Transverse colon (tissue), 4 donors: ENCODE data around the gene CCR1. TPM values are rescaled to one million over a fixed set of nuclear protein-coding genes. Genes with fewer than 3 reads are reported as not detected.

ENCODE experiments used
- DNase-seq: peaks from one replicate; pipeline ENCODE4 v3.0.0-alpha.2; 2019
- H3K27ac ChIP-seq, 4 donors: fragments of 200-600 bp; sonication (generic); 2 replicates each; pipeline ENCODE4 v1.5.1; 2016 to 2018; ENCODE audit warnings: inconsistent platforms in 4 of 4
- H3K27me3 ChIP-seq: fragments of 200-600 bp; sonication (generic); 2 replicates; pipeline ENCODE4 v1.5.1; 2017; ENCODE audit warnings: inconsistent platforms
- H3K36me3 ChIP-seq, 4 donors: fragments of 200-600 bp; sonication (generic); 2 replicates each; pipeline ENCODE4 v1.5.1; 2017 to 2019; ENCODE audit warnings: inconsistent platforms in 4 of 4
- H3K4me1 ChIP-seq, 4 donors: fragments of 200-600 bp; sonication (generic); 2 replicates each; pipeline ENCODE4 v1.5.1; 2017 to 2020; ENCODE audit warnings: inconsistent platforms in 4 of 4
- H3K4me3 ChIP-seq, 4 donors: fragments of 200-600 bp; sonication (generic); 1 replicate in 1 of 4; 2 replicates in 3 of 4; pipeline versions ENCODE4 v1.5.1 to v1.6.1; 2017 to 2019; ENCODE audit warnings: inconsistent platforms in 4 of 4
- H3K9me3 ChIP-seq, 2 donors: fragments of 200-600 bp; sonication (generic); 2 replicates each; pipeline ENCODE4 v1.5.1; 2017 to 2019; ENCODE audit warnings: inconsistent platforms in 2 of 2
- EP300 ChIP-seq: sonication (generic); formaldehyde crosslinking; IDR thresholded peaks from one replicate; pipeline ENCODE4 v1.6.1; 2017; ENCODE audit warnings: antibody characterized with exemption, low read depth
- POLR2A ChIP-seq: fragments of 450-650 bp; IDR thresholded peaks from one replicate; pipeline ENCODE4 v1.6.1; 2016; ENCODE audit warnings: antibody characterized with exemption, mild to moderate bottlenecking, moderate library complexity
- POLR2AphosphoS5 ChIP-seq, 3 donors: sonication (generic); formaldehyde crosslinking; IDR thresholded peaks; one replicate each; pipeline ENCODE4 v1.6.1; 2016; ENCODE audit warnings: antibody characterized with exemption in 3 of 3
- WGBS, 2 donors: methylation state at CpG; one replicate each; pipeline ENCODE4 v1.1.5; 2018; ENCODE audit warnings: low coverage in 1 of 2; 5-methylcytosine and 5-hydroxymethylcytosine counted together
- in situ Hi-C, 4 donors: fragments of 200-750 bp; cut with MboI; loops; one replicate each; pipeline versions ENCODE4 v1.15.0 to v1.15.1; 2017; ENCODE audit warnings: low sequenced_read_pairs in 3 of 4, low pct_ligation_motif_present in 1 of 4, low pct_unique_long_range_greater_than_20kb in 1 of 4
- intact Hi-C: fragments of 100-400 bp; cut with DNase I; formaldehyde crosslinking; loops from one replicate; pipeline ENCODE4 v1.15.1; 2023; ENCODE audit warnings: low total_unique reads
- total RNA-seq, 4 donors: library from RNA; depleted of rRNA; stranded (reverse); fragments of >200 nt; gene quantifications; one replicate each; pipeline ENCODE4 v1.1.0, GENCODE V29; 2016
- TF ChIP-seq, protein P1 (sequence below), 5 experiments: fragments of 200-600 bp in 3 of 5; fragments of 450-650 bp in 2 of 5; sonication (generic) in 3 of 5; IDR thresholded peaks; 1 replicate in 2 of 5; 2 replicates in 3 of 5; pipeline ENCODE4 v1.5.1; 2016 to 2017; ENCODE audit warnings: antibody characterized with exemption in 5 of 5, inconsistent platforms in 3 of 5, mild to moderate bottlenecking in 2 of 5, moderate library complexity in 1 of 5

CCR1 gene
- 1 to 10 TPM in 3 of 4 donors, not detected in 1; 1.9 to 4.4 (median 3.3) TPM for total RNA-seq

GRCh38 chr3:46208167-46208704 is at the start of gene CCR1:
CCR1 (minus strand) TSS chr3:46208313; CDS start chr3:46204313, 4,000 bp downstream.
- TF ChIP-seq POLR2A (no peak), EP300 (no peak), POLR2AphosphoS5 (IDR thresholded peaks at IDR 0.05) (no peak)
- TF ChIP-seq, protein P1, sequence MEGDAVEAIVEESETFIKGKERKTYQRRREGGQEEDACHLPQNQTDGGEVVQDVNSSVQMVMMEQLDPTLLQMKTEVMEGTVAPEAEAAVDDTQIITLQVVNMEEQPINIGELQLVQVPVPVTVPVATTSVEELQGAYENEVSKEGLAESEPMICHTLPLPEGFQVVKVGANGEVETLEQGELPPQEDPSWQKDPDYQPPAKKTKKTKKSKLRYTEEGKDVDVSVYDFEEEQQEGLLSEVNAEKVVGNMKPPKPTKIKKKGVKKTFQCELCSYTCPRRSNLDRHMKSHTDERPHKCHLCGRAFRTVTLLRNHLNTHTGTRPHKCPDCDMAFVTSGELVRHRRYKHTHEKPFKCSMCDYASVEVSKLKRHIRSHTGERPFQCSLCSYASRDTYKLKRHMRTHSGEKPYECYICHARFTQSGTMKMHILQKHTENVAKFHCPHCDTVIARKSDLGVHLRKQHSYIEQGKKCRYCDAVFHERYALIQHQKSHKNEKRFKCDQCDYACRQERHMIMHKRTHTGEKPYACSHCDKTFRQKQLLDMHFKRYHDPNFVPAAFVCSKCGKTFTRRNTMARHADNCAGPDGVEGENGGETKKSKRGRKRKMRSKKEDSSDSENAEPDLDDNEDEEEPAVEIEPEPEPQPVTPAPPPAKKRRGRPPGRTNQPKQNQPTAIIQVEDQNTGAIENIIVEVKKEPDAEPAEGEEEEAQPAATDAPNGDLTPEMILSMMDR (IDR thresholded peaks at IDR 0.05), result peak; percentile 12 to 43 (median 30)
- Histone ChIP-seq H3K27me3 (no peaks in the 10 kb centered on the region), H3K9me3 (no peaks in the 10 kb centered on the region), H3K4me3 (peak within 1 kb of the TSS in 1 of 4 donors; percentile 33), H3K4me1 (no peaks in the 10 kb centered on the region), H3K27ac (peak within 1 kb of the TSS; percentile 17 to 59 (median 38)), H3K36me3 (no peaks in the 10 kb centered on the region)
- intact Hi-C loops, result no loop called here
- peak; percentile 57 for DNase-seq
- in situ Hi-C loops, result loop anchor here in 2 of 4 donors (25.0 kb wide), 2 partner anchors 121 to 271 kb away; partner anchors contain the start of gene CXCR6 (in 2 of the 2)
- WGBS, 2 donors, result 29% methylated on average over 3 of the region's 3 CpGs; no CpG with 5 or more reads in 1 of the 2 donors

DNA sequence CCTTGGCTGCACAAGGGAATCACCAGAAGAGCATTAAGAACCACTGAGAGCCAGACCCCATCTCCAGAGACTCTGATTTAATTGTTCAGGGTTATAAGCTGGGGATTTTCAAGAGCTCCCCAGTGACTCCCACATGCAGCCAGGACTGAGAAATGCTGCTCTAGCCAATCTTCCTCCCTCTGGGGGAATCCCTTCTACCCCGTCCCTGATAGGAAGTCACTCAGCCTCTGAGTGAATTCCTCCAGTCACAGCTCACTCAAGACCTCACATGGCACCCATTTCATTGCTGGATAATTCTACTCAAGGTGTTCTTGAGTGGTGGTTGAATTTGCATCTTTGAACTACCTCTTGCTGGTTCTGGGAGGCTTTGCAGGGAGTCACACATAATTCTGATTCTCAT is 44.9 kb upstream of the CCR1 start:
- H3K9me3 ChIP-seq, result no peaks in the 10 kb centered on the region
- H3K27me3 ChIP-seq, result peaks cover 6% of the 10 kb centered on the region
- intact Hi-C loops, result no loop called here
- DNase-seq, result no peak
- in situ Hi-C loops, result no loop called here
- H3K27ac ChIP-seq, result no peak overlapping the region
- no peak overlapping the region for H3K4me3 ChIP-seq
- no peaks in the 10 kb centered on the region for H3K4me1 ChIP-seq
- TF ChIP-seq EP300 (no peak), POLR2AphosphoS5 (IDR thresholded peaks at IDR 0.05) (no peak), POLR2A (no peak)
- TF ChIP-seq, protein P1 (IDR thresholded peaks at IDR 0.05), result no peak
- WGBS, 2 donors, result 62% methylated on average over 1 of the region's 1 CpG; no CpG with 5 or more reads in 1 of the 2 donors
- H3K36me3 ChIP-seq, result no peaks in the 10 kb centered on the region

- no peaks in the 10 kb centered on the region for H3K27me3 ChIP-seq
These were observed 37.0 kb upstream of the CCR1 start for GRCh38 chr3:46245146-46245545.

DNA sequence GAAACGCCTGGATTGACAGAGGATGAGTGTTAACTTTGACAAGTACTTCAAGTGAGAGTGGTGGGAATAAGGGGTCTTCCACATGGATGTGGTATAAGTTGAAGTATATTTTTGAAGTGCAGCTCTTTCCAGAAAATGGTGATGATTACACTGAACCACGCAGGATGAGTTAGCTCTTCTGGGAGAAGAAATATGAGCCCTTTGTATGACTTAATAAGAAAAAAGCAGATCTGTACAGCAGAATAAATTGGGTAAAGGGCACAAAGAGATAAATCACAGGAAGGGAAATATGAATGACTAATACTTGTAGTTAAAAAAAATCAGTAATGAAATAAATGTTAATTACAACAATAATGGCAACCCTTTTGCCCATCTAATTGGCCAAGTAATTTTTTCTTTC is 35.4 kb upstream of the CCR1 start:
- in situ Hi-C loops (no loop called here), intact Hi-C loops (no loop called here)
- Histone ChIP-seq H3K27me3 (no peaks in the 10 kb centered on the region), H3K4me1 (no peaks in the 10 kb centered on the region), H3K4me3 (no peak overlapping the region), H3K9me3 (no peaks in the 10 kb centered on the region), H3K27ac (no peak overlapping the region), H3K36me3 (no peaks in the 10 kb centered on the region)
- 78 to 93% methylated on average over 2 of the region's 2 CpGs for WGBS, 2 donors
- DNase-seq, result no peak
- no peak for TF ChIP-seq POLR2A
- TF ChIP-seq EP300, result no peak
- TF ChIP-seq POLR2AphosphoS5 (IDR thresholded peaks at IDR 0.05), result no peak
- TF ChIP-seq, protein P1 (IDR thresholded peaks at IDR 0.05), result no peak

More at GRCh38 chr3:46245146-46245545, 37.0 kb upstream of the CCR1 start:
- 75 to 84% methylated on average over 3 of the region's 3 CpGs for WGBS, 2 donors
- Histone ChIP-seq H3K36me3 (no peaks in the 10 kb centered on the region), H3K4me1 (no peaks in the 10 kb centered on the region), H3K27ac (no peak overlapping the region), H3K9me3 (no peaks in the 10 kb centered on the region), H3K4me3 (no peak overlapping the region)
- in situ Hi-C loops (no loop called here), intact Hi-C loops (no loop called here)
- TF ChIP-seq EP300 (no peak), POLR2AphosphoS5 (IDR thresholded peaks at IDR 0.05) (no peak), POLR2A (no peak)
- TF ChIP-seq, protein P1 (IDR thresholded peaks at IDR 0.05), result no peak
- DNase-seq, result no peak
